Breast epithelium (tissue), 3 donors: ENCODE data around the gene CCDC146.

Experiments
- CTCF ChIP-seq, 3 donors: fragments of 450-650 bp; IDR thresholded peaks; one replicate each; pipeline ENCODE4 v1.5.1; 2016 to 2017; ENCODE audit warnings: antibody characterized with exemption in 3 of 3, mild to moderate bottlenecking in 3 of 3, moderate library complexity in 3 of 3
- POLR2A ChIP-seq: fragments of 450-650 bp; IDR thresholded peaks from one replicate; pipeline ENCODE4 v1.6.1; 2016; ENCODE audit warnings: antibody characterized with exemption, mild to moderate bottlenecking, moderate library complexity
- POLR2AphosphoS5 ChIP-seq, 3 donors: sonication (generic); formaldehyde crosslinking; IDR thresholded peaks; one replicate each; pipeline ENCODE4 v1.6.1; 2017; ENCODE audit warnings: antibody characterized with exemption in 3 of 3

DNA sequence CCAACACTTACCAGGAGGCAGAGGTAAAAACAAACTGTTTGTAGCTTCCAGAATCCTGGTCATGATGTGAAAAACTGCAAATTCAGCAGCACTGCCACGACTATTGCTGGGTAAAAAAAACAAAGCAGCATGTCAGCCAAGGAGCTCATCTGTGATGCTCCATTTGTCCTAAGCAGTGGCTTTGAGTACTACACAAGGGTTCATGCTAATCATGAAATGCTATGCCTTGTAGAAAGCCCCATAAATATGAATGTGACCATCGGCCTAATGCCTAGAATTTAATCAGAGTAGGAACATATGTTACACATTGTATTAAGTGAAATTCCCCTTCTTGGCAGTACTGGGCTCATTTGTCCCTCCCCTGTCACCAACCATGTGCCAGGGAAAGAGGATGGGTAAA is 198.3 kb downstream of the CCDC146 start:
- TF ChIP-seq CTCF (IDR thresholded peaks at IDR 0.05) (no peak), POLR2A (no peak), POLR2AphosphoS5 (IDR thresholded peaks at IDR 0.05) (no peak)
